CD4-positive, alpha-beta T cell treated with Interleukin-6 at 100 ng/mL for 8 hours (primary cell): ENCODE results near the gene GPC5.
"Not testable (repeated sequence)": the region's sequence is repeated elsewhere in the genome, so short reads cannot be mapped to it uniquely, and the experiment has no call there.

Experiments used
- DNase-seq: peaks from one replicate; pipeline ENCODE4 v3.0.0-alpha.2; 2020; ENCODE audit warnings: mixed read lengths, low spot score

The GPC5 gene

GRCh38 chr13:92649140-92649813 lies 1250.9 kb downstream of the GPC5 start:
- DNase-seq: no peak

DNA sequence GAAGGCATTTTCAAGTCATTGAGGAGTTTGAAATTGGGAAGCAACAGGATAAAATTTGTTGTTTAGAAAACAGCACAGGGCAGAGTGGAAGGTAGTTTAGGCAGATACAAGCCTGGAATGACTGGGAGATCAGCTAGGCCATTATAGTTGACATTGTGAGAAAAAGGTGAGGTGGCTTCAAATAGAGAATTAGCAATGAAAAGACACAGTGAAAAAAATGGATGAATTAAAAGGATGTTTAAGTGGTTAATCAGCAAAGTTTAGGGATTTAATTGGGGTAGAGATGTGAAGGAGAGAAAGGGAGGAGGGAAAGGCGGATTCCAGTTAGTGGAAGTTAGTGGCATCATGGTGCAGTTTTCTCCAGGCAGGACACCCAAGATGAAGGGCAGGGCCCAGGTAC lies 1257.7 kb downstream of the GPC5 start:
- no peak for DNase-seq

DNA sequence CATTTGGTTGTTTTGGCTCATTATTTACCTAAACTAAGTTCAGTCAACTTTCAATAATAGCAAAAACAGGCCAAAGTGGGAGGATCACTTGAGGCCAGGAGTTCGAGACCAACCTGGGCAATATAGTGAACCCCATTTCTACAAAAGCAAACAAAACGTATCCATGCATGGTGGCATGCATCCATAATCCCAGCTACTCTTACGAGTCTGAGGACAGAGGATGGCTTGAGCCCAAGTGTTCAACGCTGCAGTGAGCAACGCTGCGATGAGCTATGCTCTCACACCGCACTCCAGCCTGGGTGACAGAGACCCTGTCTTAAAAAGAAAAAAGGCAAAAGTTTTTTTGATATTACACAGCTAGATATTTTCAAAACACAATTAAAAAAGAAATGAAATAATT lies 1258.2 kb downstream of the GPC5 start:
- DNase-seq: no peak

DNA sequence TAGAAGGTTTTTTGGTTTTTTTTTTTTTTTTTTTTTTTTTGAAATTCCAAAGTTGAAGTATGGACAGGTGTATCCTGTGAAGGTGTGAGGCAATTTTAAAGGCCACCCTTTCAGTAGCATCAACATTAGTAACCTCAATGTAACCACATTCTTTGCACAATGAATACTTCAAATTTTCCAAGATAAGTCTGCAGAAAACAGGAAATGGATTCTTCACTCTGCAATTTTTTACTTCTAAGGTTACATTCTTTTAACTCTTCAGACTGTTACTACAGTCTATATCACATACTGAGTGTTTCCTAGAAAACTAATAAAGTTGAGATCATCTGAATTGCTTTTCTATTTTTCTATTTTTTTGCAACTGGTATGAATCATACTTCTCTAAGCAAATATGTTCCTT lies 1259.1 kb downstream of the GPC5 start:
- no peak for DNase-seq

DNA sequence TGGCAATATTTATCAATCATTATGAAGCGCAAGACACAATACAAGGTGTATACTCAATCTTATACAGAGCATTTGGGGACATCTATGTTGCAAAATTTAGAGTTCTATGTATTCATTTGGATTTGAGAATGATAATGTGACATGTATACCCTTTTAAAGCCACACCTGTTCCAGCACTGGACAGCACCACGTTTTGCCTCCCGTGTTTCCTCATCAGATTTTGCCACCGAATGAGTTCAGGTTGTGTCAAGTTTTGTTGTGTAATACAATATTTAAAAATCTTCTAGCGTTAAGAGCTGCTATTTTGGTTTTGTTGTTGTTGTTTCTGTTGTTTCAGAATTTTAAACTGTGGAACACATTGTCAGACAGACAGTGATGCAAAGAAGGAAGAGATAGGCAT lies 1259.9 kb downstream of the GPC5 start:
- DNase-seq: no peak

DNA sequence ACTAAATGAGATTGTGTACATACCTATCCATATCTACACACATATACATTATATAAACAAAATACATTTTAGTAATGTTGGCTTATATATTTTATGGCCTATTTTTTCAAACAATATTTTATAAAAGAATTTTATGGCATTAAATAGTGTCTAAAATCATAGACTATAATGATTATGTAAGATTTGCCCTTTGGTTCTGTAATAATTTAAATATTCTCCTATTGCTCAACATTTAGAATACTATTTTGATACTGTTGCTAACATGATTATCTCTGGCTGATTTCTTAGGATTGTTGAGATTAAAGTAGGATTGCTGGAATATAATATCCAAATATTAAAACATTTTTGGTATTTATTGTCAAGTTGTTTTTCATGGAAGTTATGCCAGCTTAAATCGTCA lies 1263.0 kb downstream of the GPC5 start:
- DNase-seq: no peak

- no peak for DNase-seq
These were observed 1269.7 kb downstream of the GPC5 start for GRCh38 chr13:92668157-92668556.

DNA sequence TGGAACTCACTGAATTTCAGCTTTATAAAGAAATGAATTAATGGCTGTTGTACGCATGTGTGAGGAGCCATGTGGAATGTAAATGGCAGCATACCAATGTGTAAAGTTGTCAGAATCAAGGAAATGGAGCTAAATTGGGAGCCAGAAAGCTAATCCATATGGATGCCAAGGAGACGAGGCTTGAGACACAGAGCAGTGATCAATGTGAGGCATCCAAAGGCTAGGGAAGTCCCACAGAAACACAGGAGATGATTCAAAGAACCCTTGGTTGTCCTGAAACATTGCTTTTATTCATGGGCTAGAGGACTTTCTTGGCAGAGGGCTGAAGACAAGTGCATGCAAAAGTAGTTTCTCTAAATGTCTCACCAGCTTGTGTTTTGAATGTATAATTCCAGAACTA lies 1271.7 kb downstream of the GPC5 start:
- DNase-seq: no peak

GRCh38 chr13:92671821-92672220 lies 1273.4 kb downstream of the GPC5 start:
- no peak for DNase-seq

DNA sequence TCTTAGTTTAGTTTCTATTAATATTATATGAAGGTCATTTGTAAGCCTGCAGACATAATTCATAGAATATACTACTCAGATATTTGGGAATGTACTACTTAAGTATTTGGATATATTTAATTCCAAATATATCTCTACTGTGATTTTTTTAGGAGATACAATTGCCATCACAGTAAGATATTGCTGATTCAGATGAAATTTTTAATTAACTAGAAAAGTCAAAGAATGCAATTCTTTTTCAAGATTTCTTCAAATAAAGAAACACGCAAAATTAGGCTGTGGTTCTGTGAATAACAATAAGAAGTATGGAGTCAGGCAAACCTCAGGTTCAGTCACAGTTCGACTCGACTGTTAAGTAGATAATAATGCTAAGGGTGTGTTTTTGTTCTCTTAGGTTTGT lies 1277.8 kb downstream of the GPC5 start:
- DNase-seq: no peak

GRCh38 chr13:92677571-92677970 lies 1279.2 kb downstream of the GPC5 start:
- DNase-seq: no peak

- no peak for DNase-seq
These were observed 1281.2 kb downstream of the GPC5 start for GRCh38 chr13:92679602-92680001.

- DNase-seq: no peak
These were observed 1282.8 kb downstream of the GPC5 start for GRCh38 chr13:92681239-92681638.

GRCh38 chr13:92682832-92683517 lies 1284.6 kb downstream of the GPC5 start:
- no peak for DNase-seq

DNA sequence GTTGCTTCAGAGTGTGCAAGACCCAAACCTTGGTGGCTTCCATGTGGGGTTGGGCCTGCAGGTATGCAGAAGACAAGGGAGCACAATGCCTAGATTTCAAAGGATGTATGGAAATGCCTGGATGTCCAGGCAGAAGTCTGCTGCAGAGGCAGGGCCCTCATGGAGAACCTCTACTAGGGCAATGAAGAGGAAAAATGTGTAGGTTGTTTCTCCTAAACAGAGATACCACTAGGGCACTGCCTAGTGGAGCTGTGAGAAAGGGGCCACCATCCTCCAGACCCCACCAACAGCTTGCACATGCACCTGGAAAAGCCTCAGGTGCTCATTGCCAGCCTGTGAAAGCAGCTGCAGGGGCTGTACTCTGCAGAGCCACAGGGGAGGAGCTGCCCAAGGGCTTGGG lies 1295.6 kb downstream of the GPC5 start:
- DNase-seq: no peak

DNA sequence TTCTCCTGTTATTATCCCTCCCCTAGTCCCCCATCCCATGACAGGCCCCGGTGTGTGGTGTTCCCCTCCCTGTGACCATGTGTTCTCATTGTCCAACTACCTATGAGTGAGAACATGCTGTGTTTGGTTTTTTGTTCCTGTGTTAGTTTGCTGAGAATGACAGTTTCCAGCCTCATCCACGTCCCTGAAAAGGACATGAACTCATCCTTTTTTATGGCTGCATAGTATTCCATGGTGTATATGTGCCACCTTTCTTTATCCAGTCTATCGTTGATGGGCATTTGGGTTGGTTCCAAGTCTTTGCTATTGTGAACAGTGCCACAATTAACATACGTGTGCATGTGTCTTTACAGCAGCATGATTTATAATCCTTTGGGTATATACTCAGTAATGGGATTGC lies 1297.4 kb downstream of the GPC5 start:
- not testable (repeated sequence) for DNase-seq

DNA sequence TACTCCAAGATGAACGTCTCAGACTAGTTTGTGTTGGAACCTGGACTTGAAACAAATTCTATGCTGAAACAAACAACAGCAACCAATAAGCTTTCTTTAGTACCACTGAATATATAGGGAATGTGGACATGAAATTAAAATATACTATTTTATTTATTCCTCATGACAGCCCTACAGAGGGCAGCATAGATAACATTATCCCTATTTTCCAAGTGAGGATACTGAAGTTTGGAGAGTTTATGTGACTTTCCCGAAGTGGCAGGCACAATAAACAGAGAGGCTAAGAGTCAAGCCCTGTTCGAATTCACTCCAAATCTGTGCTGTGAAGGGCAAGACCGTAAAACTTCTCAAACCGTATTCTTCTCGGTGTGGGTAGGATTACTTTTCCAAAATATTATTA lies 1318.3 kb downstream of the GPC5 start:
- DNase-seq: no peak

DNA sequence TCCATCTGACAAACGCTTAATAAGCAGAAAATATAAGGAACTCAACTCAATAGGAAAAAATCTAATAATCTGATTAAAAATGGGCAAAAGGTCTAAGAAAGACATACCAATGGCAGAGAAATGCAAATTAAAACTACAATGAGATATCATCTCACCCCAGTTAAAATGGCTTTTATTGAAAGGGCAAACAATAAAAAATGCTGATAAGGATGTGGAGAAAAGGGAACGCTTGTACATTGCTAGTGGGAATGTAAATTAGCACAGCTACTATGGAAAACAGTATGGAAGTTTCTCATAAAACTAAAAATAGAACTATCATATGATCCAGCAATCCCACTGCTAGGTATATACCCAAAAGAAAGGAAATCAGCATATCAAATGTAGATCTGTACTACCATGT lies 1319.4 kb downstream of the GPC5 start:
- DNase-seq: no peak

DNA sequence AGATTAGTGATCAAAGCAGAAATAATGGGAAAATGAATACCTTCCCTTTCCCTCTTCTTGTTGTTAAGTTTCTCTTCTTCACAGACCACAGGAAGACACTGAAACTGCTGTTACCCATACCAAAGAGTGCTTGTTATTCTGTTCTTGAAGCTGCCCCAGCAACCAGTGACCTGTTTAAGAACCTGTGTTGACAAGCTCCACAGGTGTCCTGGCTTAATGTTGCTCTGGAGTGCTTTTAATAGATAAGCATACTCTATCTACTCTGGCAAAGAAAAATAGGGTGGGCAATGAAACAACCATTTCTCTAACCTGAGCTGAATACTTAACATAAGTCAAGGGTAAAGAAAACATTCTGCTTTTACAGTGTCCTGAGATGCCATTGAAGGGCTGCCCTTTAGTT lies 1321.4 kb downstream of the GPC5 start:
- no peak for DNase-seq

- DNase-seq: no peak
These were observed 1323.2 kb downstream of the GPC5 start for GRCh38 chr13:92721620-92722019.

GRCh38 chr13:92727118-92727517 lies 1328.7 kb downstream of the GPC5 start:
- no peak for DNase-seq

DNA sequence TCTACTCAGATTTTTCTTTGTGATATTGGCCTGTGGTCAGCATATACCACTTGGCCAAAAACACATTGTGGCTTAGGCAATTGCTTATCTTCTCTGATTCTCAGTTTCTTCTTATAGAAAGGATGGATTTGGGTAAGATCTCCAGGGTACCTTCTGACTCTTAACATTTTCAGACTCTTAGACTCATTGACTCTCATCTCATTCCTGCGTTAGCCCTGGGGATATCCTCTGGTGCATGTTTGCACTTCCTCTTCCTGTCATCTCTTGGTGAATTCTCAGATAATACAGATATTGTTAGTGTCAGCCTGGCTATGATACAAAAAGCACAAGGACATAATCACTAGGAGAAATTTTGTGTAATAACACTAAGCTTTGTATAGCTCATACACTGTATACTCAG lies 1335.6 kb downstream of the GPC5 start:
- no peak for DNase-seq

GRCh38 chr13:92734545-92734944 lies 1336.1 kb downstream of the GPC5 start:
- DNase-seq: no peak

- no peak for DNase-seq
These were observed 1337.5 kb downstream of the GPC5 start for GRCh38 chr13:92735909-92736308.
